Measurements from ENCODE around the gene OR10Z1.

Gene OR10Z1

DNA sequence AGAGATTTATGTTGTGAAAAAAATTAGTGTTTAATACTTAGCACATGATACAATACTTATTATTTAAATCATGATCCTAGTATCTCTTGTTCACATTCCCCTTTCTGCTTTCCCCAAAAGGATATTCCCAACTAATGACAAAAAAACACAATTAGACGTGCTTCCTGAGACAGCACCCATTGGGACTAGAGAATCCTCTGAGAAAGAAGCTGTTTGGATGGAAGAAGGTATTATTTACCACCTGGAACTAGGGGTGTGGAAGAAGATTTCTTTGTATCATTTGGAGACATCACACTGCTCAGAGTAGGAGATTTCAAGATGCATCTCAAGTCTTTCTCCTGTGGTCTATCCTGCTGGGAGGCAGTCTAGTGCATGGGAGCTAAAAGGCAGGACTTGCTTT is at the start of gene OR10Z1:
Gene OR10Z1, plus strand, starts transcription at position 301 of the 400 bp plus-strand sequence. CDS start 1,171 bp downstream, outside the sequence.
- no peak for DNase-seq

- no peak for DNase-seq
These were observed 45.4 kb upstream of the OR10Z1 start for GRCh38 chr1:158559696-158560095.

- peak; percentile 78 for DNase-seq
These were observed 41.2 kb upstream of the OR10Z1 start for GRCh38 chr1:158563853-158564252.

DNA sequence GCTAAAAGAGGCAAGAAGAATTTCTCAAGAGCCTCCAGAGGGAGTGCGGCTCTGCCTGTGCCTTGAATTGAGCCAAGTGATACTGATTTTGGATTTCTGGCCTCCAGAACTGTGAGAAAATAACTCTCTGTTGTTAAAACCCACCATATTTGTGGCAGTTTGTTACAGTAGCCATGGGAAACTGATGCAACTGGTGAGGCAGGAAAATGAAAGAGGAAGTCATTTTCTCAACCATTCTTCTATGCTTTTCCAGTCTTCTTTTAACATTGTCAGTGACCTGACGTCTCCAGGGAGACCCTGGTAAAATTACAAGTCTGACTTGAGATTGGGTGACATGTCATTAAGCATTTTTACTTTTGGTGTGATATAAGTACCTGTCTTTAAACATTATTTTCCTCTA is 40.5 kb upstream of the OR10Z1 start:
- peak; percentile 90 for DNase-seq

DNA sequence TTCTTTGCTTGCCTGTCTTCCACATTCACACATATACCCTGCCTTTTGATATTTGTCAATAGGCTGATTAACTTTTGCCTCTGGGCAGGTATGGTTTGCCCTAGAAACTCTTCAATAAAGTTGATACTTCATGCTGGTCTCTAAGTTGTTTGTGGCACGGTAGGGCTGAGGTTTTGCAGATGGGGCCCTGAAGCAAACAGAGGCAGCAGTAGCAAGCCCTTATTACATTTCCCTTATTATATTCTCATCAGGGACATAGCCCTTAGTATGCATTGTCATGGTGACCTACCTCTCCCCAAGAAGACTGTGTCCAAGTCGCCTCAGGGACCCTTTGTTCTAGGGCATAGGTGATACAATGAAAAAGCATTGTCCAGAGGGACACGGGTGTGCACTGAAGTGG is 34.6 kb upstream of the OR10Z1 start, which contains the start of gene OR6P1:
Gene OR6P1, minus strand, starts transcription at position 101 of the 400 bp plus-strand sequence. CDS start 6,976 bp downstream, outside the sequence.
- no peak for DNase-seq

- DNase-seq, result no peak
These were observed 32.8 kb upstream of the OR10Z1 start for GRCh38 chr1:158572226-158572625.

- no peak for DNase-seq
These were observed 27.5 kb upstream of the OR10Z1 start for GRCh38 chr1:158577561-158577960.

DNA sequence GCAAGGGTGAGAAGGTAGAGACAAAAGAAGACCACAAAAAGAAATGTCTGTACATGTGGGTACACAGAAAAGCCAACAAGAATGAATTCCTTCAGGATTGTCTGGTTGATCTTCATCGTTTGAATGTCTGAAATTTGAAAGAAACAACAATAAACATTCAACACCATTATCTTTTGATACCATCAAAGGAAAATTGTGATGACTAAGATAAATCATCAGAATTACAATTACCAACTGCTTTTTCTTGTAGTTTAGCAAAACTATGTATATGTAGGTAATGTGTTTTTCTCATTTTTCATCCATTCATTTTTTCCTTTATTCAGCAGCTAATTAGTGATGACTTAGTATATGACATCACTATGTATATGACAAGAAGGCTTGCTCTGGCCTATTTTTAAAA is 25.3 kb upstream of the OR10Z1 start, which contains the start of gene OR10X1:
Gene OR10X1, minus strand, starts transcription at position 167 of the 400 bp plus-strand sequence. Its CDS starts 0 bp downstream, at position 167.
- DNase-seq, result no peak

- DNase-seq, result no peak
These were observed 21.1 kb upstream of the OR10Z1 start for GRCh38 chr1:158583962-158584361.

DNA sequence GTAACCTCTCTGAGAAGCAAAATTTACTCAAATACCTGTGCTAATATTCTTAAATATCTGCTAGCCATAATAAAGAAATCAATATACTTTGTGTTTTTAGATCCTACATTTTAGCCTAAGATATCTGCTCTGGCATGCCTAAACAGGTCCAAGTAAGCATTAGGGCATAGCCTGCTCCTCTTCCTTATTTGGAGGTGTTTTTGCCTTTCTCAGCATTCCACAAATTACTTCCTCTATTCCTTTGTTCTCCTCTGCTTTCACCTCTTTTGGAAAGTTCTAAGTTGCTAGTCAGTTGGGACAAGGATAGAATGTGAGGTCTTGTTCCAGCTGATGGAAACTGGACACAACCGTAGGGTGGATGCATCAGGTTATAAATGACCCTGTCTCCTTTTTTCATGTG is 18.1 kb upstream of the OR10Z1 start:
- DNase-seq, result no peak

DNA sequence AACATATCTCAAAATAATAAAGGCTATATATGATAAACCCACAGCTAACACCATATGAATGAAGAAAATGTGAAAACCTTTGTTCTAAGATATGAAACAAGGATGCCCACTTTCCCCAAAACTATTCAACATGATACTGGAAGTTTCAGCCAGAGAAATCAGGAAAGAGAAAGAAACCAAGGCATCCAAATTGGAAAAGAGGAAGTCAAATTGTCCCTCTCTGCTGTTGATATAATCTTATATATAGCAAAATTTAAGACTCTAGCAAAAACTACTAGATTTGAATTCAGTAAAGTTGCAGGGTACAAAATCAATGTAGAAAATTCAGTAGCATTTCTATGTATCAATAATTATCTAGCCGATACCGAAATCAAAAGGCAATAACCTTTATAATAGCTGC is 4.3 kb upstream of the OR10Z1 start:
- no peak for DNase-seq

DNA sequence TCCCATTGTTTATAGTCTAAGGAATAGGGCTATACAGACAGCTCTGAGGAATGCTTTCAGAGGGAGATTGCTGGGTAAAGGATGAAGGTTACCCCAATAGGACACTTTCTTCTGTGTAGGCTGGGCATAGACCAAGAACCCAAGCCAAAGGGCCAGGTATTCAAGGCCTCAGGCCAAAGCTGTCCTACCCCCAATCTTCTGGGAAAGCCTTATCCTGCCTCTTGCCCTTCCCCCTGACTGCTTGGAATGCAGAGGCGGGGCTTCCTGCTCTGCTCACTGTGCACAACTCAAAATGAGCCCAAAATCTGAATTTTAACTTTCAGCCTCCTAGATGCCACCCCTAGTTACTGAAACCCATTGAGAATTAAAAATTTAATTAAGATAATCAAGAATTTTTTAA is 2.2 kb downstream of the OR10Z1 start:
- DNase-seq, result no peak

- no peak for DNase-seq
These were observed 6.8 kb downstream of the OR10Z1 start for GRCh38 chr1:158611916-158612315.

DNA sequence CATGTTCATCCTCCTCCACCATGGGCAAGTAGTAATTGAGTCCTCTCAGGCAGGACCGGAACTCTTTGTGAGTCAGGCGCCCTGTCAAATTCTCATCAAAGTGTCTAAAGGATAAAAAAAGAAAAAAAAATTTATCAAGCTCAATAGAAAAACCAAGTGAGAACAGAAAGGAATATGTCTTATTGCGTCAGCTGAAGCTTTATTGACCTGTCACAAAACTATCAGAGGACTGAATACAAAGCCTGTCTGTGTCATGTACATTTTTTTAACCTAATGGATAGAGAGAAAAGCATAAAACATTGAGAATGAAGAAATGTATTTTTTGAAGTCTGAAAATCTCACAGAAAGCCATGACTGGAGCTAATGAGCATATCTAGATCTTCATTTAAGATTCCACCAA is 8.7 kb downstream of the OR10Z1 start:
- DNase-seq, result no peak

DNA sequence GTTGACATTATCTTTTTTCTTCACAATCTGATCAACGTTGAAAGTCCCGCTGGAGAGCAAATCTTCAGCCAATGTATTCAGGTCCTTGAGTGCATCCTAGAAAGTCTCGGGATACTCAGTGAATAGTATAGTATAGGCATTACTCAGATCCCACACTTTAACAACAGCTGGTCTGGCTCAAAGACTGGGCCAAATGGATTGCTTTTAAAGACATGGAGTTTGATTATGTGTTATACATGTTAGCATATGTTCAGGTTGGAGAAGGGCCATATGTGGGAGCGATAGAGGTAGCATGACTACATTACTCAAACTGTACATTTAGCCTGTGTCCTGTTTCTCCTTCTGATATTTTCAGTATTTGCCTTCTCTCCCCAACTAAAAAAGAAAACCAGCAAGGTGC is 33.1 kb downstream of the OR10Z1 start:
- DNase-seq, result no peak

GRCh38 chr1:158638904-158639303 is 33.8 kb downstream of the OR10Z1 start:
- DNase-seq, result no peak

DNA sequence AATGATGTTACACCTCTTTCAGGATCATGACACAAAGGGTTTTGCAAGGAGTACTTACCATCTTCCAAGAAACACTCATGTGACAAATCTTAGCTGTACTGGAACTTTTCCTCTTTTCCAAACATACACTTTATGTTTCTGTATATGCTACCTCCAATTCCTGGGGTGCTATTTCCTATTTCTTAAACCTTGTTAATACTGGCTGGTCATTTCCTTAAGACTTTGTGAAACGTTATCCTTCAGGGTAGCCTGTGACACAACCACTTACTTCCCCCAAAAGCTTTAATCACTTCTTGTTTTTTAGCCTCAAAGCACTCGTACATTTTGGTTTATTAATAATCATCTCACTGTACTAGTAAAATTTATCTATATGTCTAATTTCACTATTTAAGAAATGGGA is 39.4 kb downstream of the OR10Z1 start:
- peak; percentile 72 for DNase-seq

GRCh38 chr1:158646465-158646864 is 41.4 kb downstream of the OR10Z1 start:
- no peak for DNase-seq

DNA sequence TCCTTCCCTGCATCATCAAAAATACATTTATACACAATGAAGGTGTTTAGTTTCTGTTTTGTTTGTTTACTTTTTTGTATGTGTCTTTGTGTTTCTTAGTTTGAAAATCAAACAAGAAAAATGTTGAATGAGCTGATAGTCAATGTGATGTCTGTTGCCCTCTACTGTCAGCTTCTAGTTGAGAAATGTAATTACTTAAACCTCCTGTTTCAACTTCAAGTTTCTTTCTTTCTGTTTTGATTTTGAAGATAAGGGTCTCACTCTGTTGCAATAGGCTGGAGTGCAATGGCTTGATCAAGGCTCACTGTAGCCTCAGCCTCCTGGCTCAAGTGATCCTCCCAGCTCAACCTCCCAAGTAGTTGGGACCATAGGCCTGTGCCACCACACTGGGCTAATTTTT is 44.0 kb downstream of the OR10Z1 start:
- DNase-seq, result no peak

GRCh38 chr1:158652721-158653334 is 47.8 kb downstream of the OR10Z1 start:
- no peak for DNase-seq

GRCh38 chr1:158654086-158654485 is 49.0 kb downstream of the OR10Z1 start:
- DNase-seq, result peak; percentile 3

DNA sequence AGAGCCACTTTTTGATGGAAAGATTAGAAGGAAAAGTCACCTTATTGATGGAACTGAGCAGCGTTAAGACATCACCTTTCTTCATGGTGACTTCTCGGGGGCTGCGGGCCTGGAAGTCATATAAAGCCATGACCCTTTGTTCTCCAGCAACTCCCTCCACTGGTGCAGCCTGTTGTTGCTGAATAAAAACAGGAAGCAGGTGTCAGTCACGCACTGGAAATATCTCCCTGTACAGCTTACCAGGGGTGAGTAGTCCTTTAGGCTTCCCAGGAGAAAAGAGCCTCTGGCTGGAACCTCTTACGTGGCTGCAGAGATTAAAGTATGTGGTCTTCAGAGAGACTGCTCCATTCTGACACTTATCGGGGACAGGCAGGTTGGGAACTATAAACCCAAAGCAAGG is 49.5 kb downstream of the OR10Z1 start:
- peak; percentile 7 for DNase-seq

Measured in MV-4-11 (cell line).